Head of caudate nucleus (tissue), 42 donors: ENCODE measurements around the gene VPS25.

Experiments
- DNase-seq, 42 donors: peaks; one replicate each; pipeline versions ENCODE4 v3.0.0 to v3.0.0-alpha.2; 2020 to 2021; ENCODE audit warnings: mixed read lengths in 7 of 42
- intact Hi-C: fragments of 100-400 bp; cut with DNase I; formaldehyde crosslinking; loops from one replicate; pipeline ENCODE4 v1.15.0; 2022

VPS25 gene

DNA sequence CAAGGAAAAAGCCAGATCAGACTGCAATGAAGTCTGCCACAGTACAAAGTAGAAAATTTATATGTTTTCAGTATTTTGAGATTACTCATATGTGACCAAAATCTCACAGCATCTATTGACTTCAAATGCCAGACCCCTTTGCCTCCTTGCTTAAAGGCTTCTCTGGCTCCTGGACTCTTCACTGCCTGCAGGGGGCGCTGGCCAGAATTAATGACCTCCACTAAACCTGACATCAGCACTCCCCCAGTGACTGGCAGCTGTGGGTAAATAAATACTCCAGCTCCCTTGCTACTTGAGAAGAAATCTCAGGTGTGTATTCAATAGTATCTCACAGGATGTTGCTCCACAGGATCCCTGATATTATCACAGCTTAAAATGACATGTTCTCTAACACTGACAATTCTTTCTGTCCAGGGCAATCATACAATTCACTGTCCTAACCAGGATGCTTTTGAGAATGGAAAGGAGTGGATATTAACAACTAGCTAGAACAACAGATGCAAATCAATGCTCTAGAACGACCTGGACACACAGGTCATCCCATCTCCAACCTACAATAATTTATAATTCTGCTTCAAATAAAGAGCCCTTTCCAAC lies 46.8 kb downstream of the VPS25 start:
- intact Hi-C loops, result no loop called here
- peak in 26 of 42 donors; percentile 9 to 70 (median 38) for DNase-seq

DNA sequence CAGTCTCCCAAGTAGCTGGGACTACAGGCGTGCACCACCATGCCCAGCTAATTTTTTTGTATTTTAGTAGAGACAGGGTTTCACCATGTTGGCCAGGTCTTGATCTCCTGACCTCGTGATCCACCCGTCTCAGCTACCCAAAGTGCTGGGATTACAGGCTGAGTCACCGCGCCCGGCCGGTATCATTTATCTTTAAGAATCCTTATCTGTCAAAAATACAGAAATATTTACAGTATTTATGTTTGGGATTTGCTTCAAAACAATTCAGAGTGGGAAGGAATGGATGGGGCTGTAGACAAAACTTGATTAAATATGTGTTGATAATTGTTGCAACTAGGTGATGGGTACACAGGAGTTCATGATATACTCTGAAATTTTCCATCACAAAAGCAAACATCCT lies 47.9 kb downstream of the VPS25 start:
- intact Hi-C loops, result no loop called here
- no peak for DNase-seq

DNA sequence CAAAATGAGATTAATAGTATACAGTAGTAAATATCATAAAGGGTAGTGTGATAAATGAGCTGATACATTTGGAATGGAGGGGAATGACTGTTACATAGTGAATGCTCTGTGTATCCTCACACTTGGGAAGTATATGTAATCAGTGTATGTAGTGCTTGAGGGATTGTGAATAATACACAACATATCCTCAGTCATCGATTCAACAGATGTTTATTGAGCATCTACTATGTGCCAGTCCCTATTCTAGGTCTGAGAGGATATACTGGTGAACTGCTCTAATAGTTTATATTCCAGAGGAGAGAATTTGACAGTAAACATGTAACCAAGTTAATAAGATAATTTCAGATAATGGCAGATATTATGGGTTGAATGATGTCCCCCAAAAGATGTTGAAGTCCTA lies 54.2 kb downstream of the VPS25 start:
- intact Hi-C loops, result no loop called here
- DNase-seq, result no peak
